PC-9 (cell line): Measurements from ENCODE around the gene FBLL1. TPM values are rescaled to one million over a fixed set of nuclear protein-coding genes. Genes with fewer than 3 reads are reported as not detected.

Source experiments
- BruUV-seq: library from RNA; stranded (reverse); fragments of 400-500 nt; replicated peaks from 2 replicates; lab custom pipeline; 2021; lab: Mats Ljungman, UMichigan
- CTCF ChIA-PET: fragments of 300-600 bp; sonication (Branson Sonifier 250); formaldehyde crosslinking; loops from one replicate; lab custom pipeline; 2022; ENCODE audit warnings: antibody characterized with exemption; lab: Charles Lee
- POLR2A ChIA-PET: fragments of 300-600 bp; sonication (Branson Sonifier 250); formaldehyde crosslinking; loops from one replicate; lab custom pipeline; 2022; ENCODE audit warnings: antibody characterized with exemption; ENCODE audit not compliant: unreplicated experiment; lab: Charles Lee
- DNase-seq, 2 experiments: peaks; one replicate each; pipeline versions ENCODE4 v3.0.0 to v3.0.0-alpha.2; 2015 to 2022; ENCODE audit warnings: mixed read lengths in 1 of 2
- H2AFZ ChIP-seq: fragments of 200-600 bp; sonication (generic); 2 replicates; pipeline ENCODE4 v1.8.1; 2017; ENCODE audit warnings: antibody characterized with exemption
- H3F3A ChIP-seq: fragments of 200-600 bp; sonication (generic); 2 replicates; pipeline ENCODE4 v1.8.1; 2017; ENCODE audit warnings: antibody characterized with exemption, mild to moderate bottlenecking, low read depth; ENCODE audit not compliant: insufficient read depth
- H3K27ac ChIP-seq: fragments of 200-600 bp; sonication (generic); 2 replicates; pipeline ENCODE4 v1.6.1; 2016; ENCODE audit warnings: mixed run types
- H3K27me3 ChIP-seq: fragments of 200-600 bp; sonication (generic); 2 replicates; pipeline ENCODE4 v1.6.1; 2016; ENCODE audit warnings: low read depth, mixed run types; ENCODE audit not compliant: insufficient read depth
- H3K36me3 ChIP-seq: fragments of 200-600 bp; sonication (generic); 2 replicates; pipeline ENCODE4 v1.6.1; 2016; ENCODE audit warnings: low read depth, mixed run types
- H3K4me1 ChIP-seq: fragments of 200-600 bp; sonication (generic); replicated peaks from 2 replicates; pipeline ENCODE4 v1.6.1; 2016; ENCODE audit warnings: mixed run types; ENCODE audit not compliant: insufficient read depth
- H3K4me2 ChIP-seq: fragments of 200-600 bp; sonication (generic); 2 replicates; pipeline ENCODE4 v1.6.1; 2017; ENCODE audit warnings: mixed run types
- H3K4me3 ChIP-seq: fragments of 200-600 bp; sonication (generic); 2 replicates; pipeline ENCODE4 v1.6.1; 2016; ENCODE audit warnings: mixed run types
- H3K79me2 ChIP-seq: fragments of 200-600 bp; sonication (generic); 2 replicates; pipeline ENCODE4 v1.6.1; 2017; ENCODE audit warnings: low read depth, mixed run types
- H3K9me2 ChIP-seq: fragments of 200-600 bp; sonication (generic); 2 replicates; pipeline ENCODE4 v1.8.1; 2017; ENCODE audit warnings: mild to moderate bottlenecking; ENCODE audit not compliant: insufficient read depth
- H3K9me3 ChIP-seq: fragments of 200-600 bp; sonication (generic); 2 replicates; pipeline ENCODE4 v1.8.1; 2016; ENCODE audit warnings: low read depth; ENCODE audit not compliant: insufficient read depth
- H4K20me1 ChIP-seq: fragments of 200-600 bp; sonication (generic); 2 replicates; pipeline ENCODE4 v1.8.1; 2017; ENCODE audit not compliant: insufficient read depth
- EZH2 ChIP-seq: fragments of 200-600 bp; sonication (generic); IDR thresholded peaks from 2 replicates; pipeline ENCODE4 v1.8.0; 2017; ENCODE audit warnings: antibody characterized with exemption, low read depth
- intact Hi-C: fragments of 100-400 bp; cut with micrococcal nuclease; formaldehyde crosslinking; loops from one replicate; pipeline ENCODE4 v1.10.0; 2022; ENCODE audit not compliant: unreplicated experiment
- total RNA-seq: library from RNA; stranded (reverse); gene quantifications from 2 replicates; pipeline ENCODE4 v1.2.3, GENCODE V29; 2021
- TF ChIP-seq, protein P1 (sequence below): fragments of 200-600 bp; sonication (generic); conservative IDR thresholded peaks from 2 replicates; pipeline ENCODE4 v1.6.1; 2017; ENCODE audit warnings: mixed run types, antibody characterized with exemption, mild to moderate bottlenecking, moderate library complexity

FBLL1 gene
- total RNA-seq, 1 experiment from 2014 or later = not detected

DNA sequence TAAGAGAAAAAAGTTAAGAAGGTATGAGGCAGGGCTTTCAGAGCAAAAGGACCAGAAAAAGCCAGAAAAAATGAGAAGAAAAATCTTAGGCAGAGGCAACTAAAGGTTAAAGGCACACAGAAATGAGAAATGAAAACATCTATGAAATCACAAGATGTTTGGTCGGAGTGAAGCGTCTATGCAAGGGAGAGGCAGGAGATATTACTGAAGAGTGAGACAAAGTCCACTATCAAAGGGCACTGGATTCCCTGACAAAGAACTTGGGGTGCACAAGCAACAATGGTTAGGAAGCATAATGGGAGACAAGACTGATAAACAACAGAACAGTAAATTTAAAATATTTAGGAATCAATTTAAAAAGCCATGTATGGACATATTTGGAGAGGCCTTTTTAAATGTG lies 33.2 kb downstream of the FBLL1 start:
- ChIA-PET POLR2A (no interaction called here), CTCF (no interaction called here)
- intact Hi-C loops = no loop called here

DNA sequence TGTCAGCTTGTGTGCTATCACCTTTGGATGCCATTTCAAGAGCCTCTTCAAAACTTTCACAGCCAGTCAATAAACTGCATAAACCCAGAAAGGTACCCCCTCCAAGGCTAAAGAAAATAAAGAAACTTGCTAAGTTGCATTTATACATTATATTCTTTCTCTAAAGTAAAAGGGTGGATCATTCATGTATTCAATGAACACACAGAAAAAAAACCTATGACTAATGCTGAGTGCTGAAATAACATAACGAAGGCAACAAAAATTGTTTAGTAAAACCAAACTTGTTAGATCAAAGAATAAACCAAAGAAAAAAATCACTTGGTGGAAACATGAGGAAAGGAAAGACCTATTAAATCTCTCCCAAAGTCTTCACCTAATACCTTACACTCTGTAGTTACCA lies 34.9 kb downstream of the FBLL1 start:
- Histone ChIP-seq H3K36me3 (peaks cover 43% of the 10 kb centered on the region), H3K4me3 (no peak overlapping the region), H3K27me3 (no peaks in the 10 kb centered on the region), H3K9me2 (no peaks in the 10 kb centered on the region), H3K4me1 (no peaks in the 10 kb centered on the region), H3K9me3 (no peaks in the 10 kb centered on the region), H4K20me1 (peaks cover 16% of the 10 kb centered on the region), H3K79me2 (peaks cover 7% of the 10 kb centered on the region), H3K27ac (no peak overlapping the region), H3K4me2 (no peak overlapping the region), H2AFZ (no peak overlapping the region), H3F3A (no peaks in the 10 kb centered on the region)
- no peak for TF ChIP-seq EZH2
- TF ChIP-seq, protein P1, sequence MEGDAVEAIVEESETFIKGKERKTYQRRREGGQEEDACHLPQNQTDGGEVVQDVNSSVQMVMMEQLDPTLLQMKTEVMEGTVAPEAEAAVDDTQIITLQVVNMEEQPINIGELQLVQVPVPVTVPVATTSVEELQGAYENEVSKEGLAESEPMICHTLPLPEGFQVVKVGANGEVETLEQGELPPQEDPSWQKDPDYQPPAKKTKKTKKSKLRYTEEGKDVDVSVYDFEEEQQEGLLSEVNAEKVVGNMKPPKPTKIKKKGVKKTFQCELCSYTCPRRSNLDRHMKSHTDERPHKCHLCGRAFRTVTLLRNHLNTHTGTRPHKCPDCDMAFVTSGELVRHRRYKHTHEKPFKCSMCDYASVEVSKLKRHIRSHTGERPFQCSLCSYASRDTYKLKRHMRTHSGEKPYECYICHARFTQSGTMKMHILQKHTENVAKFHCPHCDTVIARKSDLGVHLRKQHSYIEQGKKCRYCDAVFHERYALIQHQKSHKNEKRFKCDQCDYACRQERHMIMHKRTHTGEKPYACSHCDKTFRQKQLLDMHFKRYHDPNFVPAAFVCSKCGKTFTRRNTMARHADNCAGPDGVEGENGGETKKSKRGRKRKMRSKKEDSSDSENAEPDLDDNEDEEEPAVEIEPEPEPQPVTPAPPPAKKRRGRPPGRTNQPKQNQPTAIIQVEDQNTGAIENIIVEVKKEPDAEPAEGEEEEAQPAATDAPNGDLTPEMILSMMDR = no peak
- no TSS peak for BruUV-seq
- POLR2A ChIA-PET = no interaction called here
- no peak for DNase-seq
- intact Hi-C loops = no loop called here
- CTCF ChIA-PET = no interaction called here

More for the DNA sequence above, 33.2 kb downstream of the FBLL1 start:
- H2AFZ ChIP-seq = no peak overlapping the region
- no peak for DNase-seq
- peaks cover 34% of the 10 kb centered on the region; the same call in 1 of the 2 replicates for H3K36me3 ChIP-seq
- H3K4me1 ChIP-seq = no peaks in the 10 kb centered on the region
- no peak overlapping the region for H3K4me2 ChIP-seq
- no peaks in the 10 kb centered on the region for H3K9me2 ChIP-seq
- no peak overlapping the region for H3K4me3 ChIP-seq
- H4K20me1 ChIP-seq = peaks cover 10% of the 10 kb centered on the region
- no peaks in the 10 kb centered on the region for H3K27me3 ChIP-seq
- H3F3A ChIP-seq = no peaks in the 10 kb centered on the region
- H3K9me3 ChIP-seq = no peaks in the 10 kb centered on the region
- no peak overlapping the region for H3K27ac ChIP-seq
- H3K79me2 ChIP-seq = peaks cover 3% of the 10 kb centered on the region; the same call in 1 of the 2 replicates
- no TSS peak for BruUV-seq
- TF ChIP-seq, protein P1 = no peak
- no peak for TF ChIP-seq EZH2

DNA sequence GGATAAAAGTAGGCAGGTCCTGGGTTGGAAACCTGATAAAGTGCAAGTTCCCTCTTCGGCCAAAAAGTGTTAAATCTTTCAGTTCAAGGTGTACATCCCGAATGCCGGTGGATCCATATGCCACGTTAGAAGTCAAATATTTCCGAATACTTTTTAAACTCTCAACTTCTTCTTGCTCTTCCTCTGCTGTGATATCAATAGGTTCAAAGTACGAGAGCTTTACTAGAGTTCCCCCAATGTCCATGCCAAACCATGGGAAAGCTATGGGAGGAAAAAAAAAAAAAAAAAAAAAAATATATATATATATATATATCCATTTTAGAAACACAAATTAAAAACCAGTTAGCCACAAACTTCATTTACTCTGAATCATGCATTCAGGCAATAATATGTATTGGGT lies 39.6 kb downstream of the FBLL1 start:
- Histone ChIP-seq H3K4me1 (no peaks in the 10 kb centered on the region), H3K4me2 (no peak overlapping the region), H3K36me3 (peaks cover 22% of the 10 kb centered on the region; the same call in 1 of the 2 replicates), H3K9me2 (no peaks in the 10 kb centered on the region), H3F3A (no peaks in the 10 kb centered on the region), H2AFZ (no peak overlapping the region), H3K9me3 (no peaks in the 10 kb centered on the region), H3K27me3 (no peaks in the 10 kb centered on the region), H3K27ac (no peak overlapping the region), H3K4me3 (no peak overlapping the region), H4K20me1 (peaks cover 27% of the 10 kb centered on the region), H3K79me2 (peaks cover 45% of the 10 kb centered on the region)
- no peak for DNase-seq
- BruUV-seq = no TSS peak
- POLR2A ChIA-PET = no interaction called here
- CTCF ChIA-PET = no interaction called here
- no peak for TF ChIP-seq EZH2
- TF ChIP-seq, protein P1 = no peak
- intact Hi-C loops = no loop called here
